ENCODE results near the gene HSF2.

Gene HSF2

DNA sequence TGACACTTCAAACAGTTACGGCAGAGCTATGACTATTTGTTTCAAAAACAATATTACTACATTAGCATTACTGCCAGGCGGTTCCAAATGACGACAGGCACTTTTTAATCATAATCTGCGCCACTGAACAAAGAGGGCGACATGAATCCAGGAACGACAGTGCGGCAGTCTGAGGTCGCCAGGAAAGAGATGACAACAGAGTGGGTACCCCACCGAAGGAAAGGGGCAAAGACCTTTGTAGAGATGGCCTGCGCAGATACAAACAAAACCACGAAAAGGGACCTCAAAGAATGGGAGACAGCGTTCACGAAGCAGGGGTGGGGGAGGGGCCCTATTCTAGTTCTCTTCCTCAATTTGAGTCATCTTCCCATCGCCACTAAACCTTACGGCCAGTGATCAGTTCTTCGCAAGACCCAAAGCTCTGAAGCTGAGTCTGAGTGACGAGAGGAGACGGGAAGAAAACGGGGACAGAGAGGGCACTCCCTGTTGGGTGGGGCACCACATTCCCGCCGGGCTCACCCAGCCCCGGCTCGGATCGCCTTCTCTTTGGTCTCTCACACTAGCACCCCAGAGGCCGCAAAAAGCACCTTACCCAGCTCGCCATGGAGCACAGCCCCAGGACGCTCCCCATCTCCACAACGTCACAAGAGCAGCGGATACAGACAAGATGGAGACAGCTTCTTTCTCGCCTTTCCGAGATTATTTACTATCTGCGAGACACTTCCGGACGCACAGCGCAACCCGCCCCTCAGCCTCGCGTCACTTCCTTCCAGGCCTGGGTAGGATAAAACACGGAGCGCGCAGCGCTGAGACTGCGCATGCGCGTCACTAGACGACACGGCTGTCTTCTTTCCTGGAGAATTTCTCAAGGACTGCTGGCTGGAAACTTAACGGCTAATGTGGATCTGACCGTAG, 71.9 kb downstream of the HSF2 start, which contains the start of gene SERINC1:
TSS of gene SERINC1 (minus strand) at position 701 of the 915 bp plus-strand sequence. CDS start at position 631, 70 bp downstream.
- Histone ChIP-seq H3F3A (ENCODE audit: control insufficient read depth, insufficient read depth) (no peaks in the 10 kb centered on the region), H3K36me3 (ENCODE audit: control insufficient read depth, low read length) (peaks cover 7% of the 10 kb centered on the region), H3K27me3 (ENCODE audit: control insufficient read depth, low read length) (no peaks in the 10 kb centered on the region), H3K27ac (ENCODE audit: low read depth, low read length) (peak within 1 kb of the TSS; percentile 65), H3K4me3 (ENCODE audit: low read length) (peak within 1 kb of the TSS; percentile 97), H3K9me3 (ENCODE audit: control insufficient read depth, insufficient read depth, low read length) (no peaks in the 10 kb centered on the region), H3K79me2 (ENCODE audit: control insufficient read depth, low read length) (peaks cover 64% of the 10 kb centered on the region), H3K4me1 (ENCODE audit: control insufficient read depth, low read length) (peaks cover 18% of the 10 kb centered on the region), H3K4me2 (ENCODE audit: low read length) (peak within 1 kb of the TSS; percentile 79), H4K20me1 (ENCODE audit: control insufficient read depth, insufficient read depth, low read depth, low read length) (no peaks in the 10 kb centered on the region), H3K9me2 (replicated peaks; ENCODE audit: control insufficient read depth, low read length) (no peaks in the 10 kb centered on the region)
- TF ChIP-seq, protein P1, sequence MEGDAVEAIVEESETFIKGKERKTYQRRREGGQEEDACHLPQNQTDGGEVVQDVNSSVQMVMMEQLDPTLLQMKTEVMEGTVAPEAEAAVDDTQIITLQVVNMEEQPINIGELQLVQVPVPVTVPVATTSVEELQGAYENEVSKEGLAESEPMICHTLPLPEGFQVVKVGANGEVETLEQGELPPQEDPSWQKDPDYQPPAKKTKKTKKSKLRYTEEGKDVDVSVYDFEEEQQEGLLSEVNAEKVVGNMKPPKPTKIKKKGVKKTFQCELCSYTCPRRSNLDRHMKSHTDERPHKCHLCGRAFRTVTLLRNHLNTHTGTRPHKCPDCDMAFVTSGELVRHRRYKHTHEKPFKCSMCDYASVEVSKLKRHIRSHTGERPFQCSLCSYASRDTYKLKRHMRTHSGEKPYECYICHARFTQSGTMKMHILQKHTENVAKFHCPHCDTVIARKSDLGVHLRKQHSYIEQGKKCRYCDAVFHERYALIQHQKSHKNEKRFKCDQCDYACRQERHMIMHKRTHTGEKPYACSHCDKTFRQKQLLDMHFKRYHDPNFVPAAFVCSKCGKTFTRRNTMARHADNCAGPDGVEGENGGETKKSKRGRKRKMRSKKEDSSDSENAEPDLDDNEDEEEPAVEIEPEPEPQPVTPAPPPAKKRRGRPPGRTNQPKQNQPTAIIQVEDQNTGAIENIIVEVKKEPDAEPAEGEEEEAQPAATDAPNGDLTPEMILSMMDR (IDR thresholded peaks at IDR 0.05; ENCODE audit: low read depth, low read length, poor library complexity, severe bottlenecking), result peak; percentile 14
- no peak for TF ChIP-seq EZH2phosphoT487 (IDR thresholded peaks at IDR 0.05; ENCODE audit: borderline replicate concordance, low read length)

DNA sequence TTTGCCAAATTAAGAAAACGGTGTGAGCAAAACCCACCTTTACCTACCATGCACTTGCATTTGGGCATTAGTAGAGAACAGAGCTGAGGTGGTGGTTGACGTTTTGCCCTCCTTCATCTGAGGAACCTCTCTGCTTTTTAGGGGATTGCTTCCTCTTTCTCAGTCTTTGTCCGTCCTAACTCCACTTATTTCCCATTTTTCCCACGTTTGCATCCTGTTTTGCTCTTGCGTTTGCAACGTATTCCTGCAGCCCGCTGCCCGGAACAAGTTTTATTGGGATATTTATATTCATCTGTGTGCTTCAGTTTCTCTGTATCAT, 72.5 kb downstream of the HSF2 start:
- no peaks in the 10 kb centered on the region for H3K9me3 ChIP-seq (ENCODE audit: control insufficient read depth, insufficient read depth, low read length)
- no peaks in the 10 kb centered on the region; the same call in 1 of the 2 replicates for H3F3A ChIP-seq (ENCODE audit: control insufficient read depth, insufficient read depth)
- peaks cover 5% of the 10 kb centered on the region for H3K36me3 ChIP-seq (ENCODE audit: control insufficient read depth, low read length)
- TF ChIP-seq, protein P1 (IDR thresholded peaks at IDR 0.05; ENCODE audit: low read depth, low read length, poor library complexity, severe bottlenecking), result no peak
- TF ChIP-seq EZH2phosphoT487 (IDR thresholded peaks at IDR 0.05; ENCODE audit: borderline replicate concordance, low read length), result no peak
- H3K4me3 ChIP-seq (ENCODE audit: low read length), result peak overlapping the region; percentile 97
- no peaks in the 10 kb centered on the region for H4K20me1 ChIP-seq (ENCODE audit: control insufficient read depth, insufficient read depth, low read depth, low read length)
- peak overlapping the region; percentile 65 for H3K27ac ChIP-seq (ENCODE audit: low read depth, low read length)
- H3K9me2 ChIP-seq (replicated peaks; ENCODE audit: control insufficient read depth, low read length), result no peaks in the 10 kb centered on the region
- H3K79me2 ChIP-seq (ENCODE audit: control insufficient read depth, low read length), result peaks cover 58% of the 10 kb centered on the region
- H3K27me3 ChIP-seq (ENCODE audit: control insufficient read depth, low read length), result no peaks in the 10 kb centered on the region
- peaks cover 18% of the 10 kb centered on the region for H3K4me1 ChIP-seq (ENCODE audit: control insufficient read depth, low read length)
- H3K4me2 ChIP-seq (ENCODE audit: low read length), result peak overlapping the region; percentile 79

DNA sequence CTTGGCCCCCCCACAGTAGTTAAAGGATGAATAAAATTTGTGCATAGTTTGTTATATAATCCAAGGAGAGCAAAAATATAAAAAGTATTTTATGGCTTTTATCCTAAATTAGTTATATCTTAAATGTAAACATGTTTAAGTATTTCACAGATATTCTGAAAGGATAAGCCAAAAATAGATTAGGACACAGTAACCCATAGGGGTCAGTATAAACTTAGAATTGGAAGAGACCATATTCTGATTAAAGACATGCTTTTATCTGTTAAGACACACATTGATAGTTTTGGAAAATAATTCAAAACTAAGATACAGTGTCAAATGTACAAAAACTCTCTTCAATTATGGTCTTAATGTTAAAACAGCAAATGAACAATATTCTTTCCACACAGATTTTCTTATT, 76.7 kb downstream of the HSF2 start:
- no peak overlapping the region for H3K27ac ChIP-seq (ENCODE audit: low read depth, low read length)
- no peak overlapping the region for H3K4me2 ChIP-seq (ENCODE audit: low read length)
- H3K79me2 ChIP-seq (ENCODE audit: control insufficient read depth, low read length), result peaks cover 16% of the 10 kb centered on the region
- H3K9me2 ChIP-seq (replicated peaks; ENCODE audit: control insufficient read depth, low read length), result no peaks in the 10 kb centered on the region
- H3K4me1 ChIP-seq (ENCODE audit: control insufficient read depth, low read length), result peaks cover 5% of the 10 kb centered on the region
- H4K20me1 ChIP-seq (ENCODE audit: control insufficient read depth, insufficient read depth, low read depth, low read length), result no peaks in the 10 kb centered on the region
- TF ChIP-seq EZH2phosphoT487 (IDR thresholded peaks at IDR 0.05; ENCODE audit: borderline replicate concordance, low read length), result no peak
- TF ChIP-seq, protein P1 (IDR thresholded peaks at IDR 0.05; ENCODE audit: low read depth, low read length, poor library complexity, severe bottlenecking), result peak; percentile 43
- H3K4me3 ChIP-seq (ENCODE audit: low read length), result no peak overlapping the region
- H3K36me3 ChIP-seq (ENCODE audit: control insufficient read depth, low read length), result no peaks in the 10 kb centered on the region; the same call in 1 of the 2 replicates
- no peaks in the 10 kb centered on the region for H3K9me3 ChIP-seq (ENCODE audit: control insufficient read depth, insufficient read depth, low read length)
- H3K27me3 ChIP-seq (ENCODE audit: control insufficient read depth, low read length), result no peaks in the 10 kb centered on the region
- peaks cover 2% of the 10 kb centered on the region; the same call in 1 of the 2 replicates for H3F3A ChIP-seq (ENCODE audit: control insufficient read depth, insufficient read depth)

Data from DOHH2 (cell line).